NCI-H460 (cell line): ENCODE measurements around the gene SYT9. TPM values are rescaled to one million over a fixed set of nuclear protein-coding genes. Genes with fewer than 3 reads are reported as not detected.

Experiments used
- DNase-seq: peaks from one replicate; pipeline ENCODE4 v3.0.0-alpha.2; 2016; ENCODE audit warnings: low read depth; ENCODE audit errors: extremely low read depth
- total RNA-seq: library from RNA; depleted of rRNA; stranded (reverse); fragments of >200 nt; shearing (Covaris generic); gene quantifications from 2 replicates; pipeline ENCODE4 v1.2.3, GENCODE V29; 2014

The SYT9 gene
- total RNA-seq, 1 experiment from 2014 or later: not detected

GRCh38 chr11:7270233-7270865, 18.6 kb downstream of the SYT9 start:
- DNase-seq: no peak

GRCh38 chr11:7272373-7272772, 20.7 kb downstream of the SYT9 start:
- DNase-seq: no peak

GRCh38 chr11:7275133-7275532, 23.4 kb downstream of the SYT9 start:
- no peak for DNase-seq

GRCh38 chr11:7278314-7278917, 26.7 kb downstream of the SYT9 start:
- DNase-seq: peak; percentile 0

GRCh38 chr11:7279676-7280075, 28.0 kb downstream of the SYT9 start:
- no peak for DNase-seq

GRCh38 chr11:7281079-7281478, 29.4 kb downstream of the SYT9 start:
- no peak for DNase-seq

- no peak for DNase-seq
Observed at GRCh38 chr11:7281809-7282208, 30.1 kb downstream of the SYT9 start.

- DNase-seq: no peak
Observed at GRCh38 chr11:7286178-7286577, 34.5 kb downstream of the SYT9 start.

GRCh38 chr11:7291100-7291829, 39.6 kb downstream of the SYT9 start:
- no peak for DNase-seq

GRCh38 chr11:7292922-7293321, 41.2 kb downstream of the SYT9 start:
- DNase-seq: no peak

- DNase-seq: no peak
Observed at GRCh38 chr11:7299393-7299792, 47.7 kb downstream of the SYT9 start.

- no peak for DNase-seq
Observed at GRCh38 chr11:7300281-7300680, 48.6 kb downstream of the SYT9 start.

- DNase-seq: no peak
Observed at GRCh38 chr11:7303146-7303545, 51.4 kb downstream of the SYT9 start.

- DNase-seq: no peak
Observed at GRCh38 chr11:7306900-7307299, 55.2 kb downstream of the SYT9 start.

GRCh38 chr11:7307836-7308235, 56.1 kb downstream of the SYT9 start:
- DNase-seq: no peak

- no peak for DNase-seq
Observed at GRCh38 chr11:7311903-7312302, 60.2 kb downstream of the SYT9 start.

GRCh38 chr11:7314811-7315604, 63.3 kb downstream of the SYT9 start:
- no peak for DNase-seq

- no peak for DNase-seq
Observed at GRCh38 chr11:7319501-7319900, 67.8 kb downstream of the SYT9 start.

GRCh38 chr11:7320306-7320705, 68.6 kb downstream of the SYT9 start:
- no peak for DNase-seq

- no peak for DNase-seq
Observed at GRCh38 chr11:7321473-7322450, 70.1 kb downstream of the SYT9 start.
